SK-N-SH treated with all-trans-retinoic acid at 6 μM for 48 hours (cell line): ENCODE results near the gene SF3B3.
A peak's percentile ranks its signal among the peaks of the same experiment; 100 is the strongest.

Experiments used
- ATAC-seq: fragments of 200-7000 bp; cut with Tn5 transposase; 3 replicates; pipeline ENCODE4 v1.9.1; 2020; ENCODE audit warnings: mild to moderate bottlenecking, moderate library complexity
- ARNTL ChIP-seq: fragments of 450-650 bp; formaldehyde crosslinking; IDR thresholded peaks from 2 replicates; pipeline ENCODE4 v1.5.0; 2020; ENCODE audit warnings: low read depth, mild to moderate bottlenecking, moderate library complexity, borderline replicate concordance
- BACH2 ChIP-seq: fragments of 250-450 bp; sonication (Bioruptor Pico); IDR thresholded peaks from 2 replicates; pipeline ENCODE4 v1.9.0; 2021; ENCODE audit warnings: mild to moderate bottlenecking, borderline replicate concordance
- CSDC2 ChIP-seq: fragments of 250-450 bp; sonication (Bioruptor Pico); IDR thresholded peaks from 2 replicates; pipeline ENCODE4 v1.5.0; 2020; ENCODE audit warnings: mild to moderate bottlenecking, moderate library complexity
- ESRRG ChIP-seq: fragments of 250-450 bp; sonication (Bioruptor Pico); IDR thresholded peaks from 2 replicates; pipeline ENCODE4 v1.6.1; 2021; ENCODE audit warnings: mild to moderate bottlenecking
- GLIS3 ChIP-seq: fragments of 250-450 bp; sonication (Bioruptor Pico); IDR thresholded peaks from 2 replicates; pipeline ENCODE4 v1.5.0; 2020; ENCODE audit warnings: mild to moderate bottlenecking, moderate library complexity
- ISL1 ChIP-seq: fragments of 250-450 bp; sonication (Bioruptor Pico); IDR thresholded peaks from 2 replicates; pipeline ENCODE4 v2.1.2; 2022; ENCODE audit warnings: mild to moderate bottlenecking, moderate library complexity
- OSR1 ChIP-seq: fragments of 250-450 bp; sonication (Bioruptor Pico); IDR thresholded peaks from 2 replicates; pipeline ENCODE4 v1.8.0; 2022; ENCODE audit warnings: moderate library complexity, mild to moderate bottlenecking, inconsistent platforms
- PPARA ChIP-seq: fragments of 250-450 bp; sonication (Bioruptor Pico); IDR thresholded peaks from 2 replicates; pipeline ENCODE4 v1.5.0; 2020; ENCODE audit warnings: mild to moderate bottlenecking, borderline replicate concordance
- RARB ChIP-seq: fragments of 250-450 bp; sonication (Bioruptor Pico); IDR thresholded peaks from 2 replicates; pipeline ENCODE4 v1.8.0; 2021; ENCODE audit warnings: mild to moderate bottlenecking, moderate library complexity
- SNAI2 ChIP-seq: fragments of 250-450 bp; sonication (Bioruptor Pico); IDR thresholded peaks from 2 replicates; pipeline ENCODE4 v1.5.0; 2020; ENCODE audit warnings: mild to moderate bottlenecking, moderate library complexity
- TCF4 ChIP-seq: fragments of 250-450 bp; sonication (Bioruptor Pico); IDR thresholded peaks from 2 replicates; pipeline ENCODE4 v1.8.0; 2021; ENCODE audit warnings: mild to moderate bottlenecking, moderate library complexity, borderline replicate concordance
- TOX ChIP-seq: fragments of 250-450 bp; sonication (Bioruptor Pico); IDR thresholded peaks from 2 replicates; pipeline ENCODE4 v1.8.0; 2021; ENCODE audit warnings: mild to moderate bottlenecking, moderate library complexity, borderline replicate concordance
- ZC3H10 ChIP-seq: fragments of 250-450 bp; sonication (Bioruptor Pico); IDR thresholded peaks from 2 replicates; pipeline ENCODE4 v1.5.1; 2021; ENCODE audit warnings: mild to moderate bottlenecking, moderate library complexity
- ZFP3 ChIP-seq: fragments of 250-450 bp; sonication (Bioruptor Pico); IDR thresholded peaks from 2 replicates; pipeline ENCODE4 v1.5.0; 2020; ENCODE audit warnings: mild to moderate bottlenecking, moderate library complexity
- ZFP30 ChIP-seq: fragments of 450-650 bp; formaldehyde crosslinking; IDR thresholded peaks from 2 replicates; pipeline ENCODE4 v1.5.0; 2022; ENCODE audit warnings: mild to moderate bottlenecking, moderate library complexity
- ZNF565 ChIP-seq: fragments of 450-650 bp; formaldehyde crosslinking; conservative IDR thresholded peaks from 2 replicates; pipeline ENCODE4 v1.5.0; 2020; ENCODE audit warnings: low read depth, mild to moderate bottlenecking, moderate library complexity
- ZNF70 ChIP-seq: fragments of 450-650 bp; formaldehyde crosslinking; IDR thresholded peaks from 2 replicates; pipeline ENCODE4 v1.5.0; 2020; ENCODE audit warnings: mild to moderate bottlenecking, moderate library complexity
- ZNF8 ChIP-seq: fragments of 450-650 bp; formaldehyde crosslinking; IDR thresholded peaks from 2 replicates; pipeline ENCODE4 v1.5.0; 2020; ENCODE audit warnings: mild to moderate bottlenecking, moderate library complexity
- TF ChIP-seq, protein P1 (sequence below): fragments of 250-450 bp; sonication (Bioruptor Pico); IDR thresholded peaks from 2 replicates; pipeline ENCODE4 v1.8.0; 2021; ENCODE audit warnings: low read depth, mild to moderate bottlenecking, moderate library complexity, borderline replicate concordance
- TF ChIP-seq, protein P2 (sequence below): fragments of 250-450 bp; sonication (Bioruptor Pico); IDR thresholded peaks from 2 replicates; pipeline ENCODE4 v1.5.0; 2020; ENCODE audit warnings: mild to moderate bottlenecking, moderate library complexity
- TF ChIP-seq, protein P3 (sequence below): fragments of 250-450 bp; sonication (Bioruptor Pico); IDR thresholded peaks from 2 replicates; pipeline ENCODE4 v1.8.0; 2020; ENCODE audit warnings: mild to moderate bottlenecking, moderate library complexity, borderline replicate concordance
- TF ChIP-seq, protein P4 (sequence below): fragments of 250-450 bp; sonication (Bioruptor Pico); IDR thresholded peaks from 2 replicates; pipeline ENCODE4 v1.5.1; 2020; ENCODE audit warnings: low read depth, mild to moderate bottlenecking, moderate library complexity
- TF ChIP-seq, protein P5 (sequence below): fragments of 250-450 bp; sonication (Bioruptor Pico); IDR thresholded peaks from 2 replicates; pipeline ENCODE4 v1.5.1; 2021; ENCODE audit warnings: mild to moderate bottlenecking, moderate library complexity

Gene SF3B3

DNA sequence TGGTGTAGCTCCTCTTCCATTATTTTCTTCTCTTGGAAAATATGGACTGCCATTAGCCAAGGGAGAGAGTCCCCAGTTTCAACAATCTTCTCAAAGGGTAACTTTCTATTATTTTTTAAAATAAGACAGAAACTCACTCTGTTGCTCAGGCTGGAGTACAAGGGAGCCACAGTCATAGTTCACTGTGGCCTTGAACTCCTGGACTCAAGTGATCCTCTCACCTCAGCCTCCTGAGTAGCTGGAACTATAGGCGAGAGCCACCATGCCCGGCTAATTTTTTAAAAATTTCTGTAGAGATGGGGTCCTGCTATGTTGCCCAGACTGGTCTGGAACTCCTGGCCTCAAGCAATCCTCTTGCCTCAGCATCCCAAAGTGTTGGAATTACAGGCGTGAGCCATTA is 13.4 kb upstream of the SF3B3 start:
- TF ChIP-seq GLIS3 (CRISPR knock-in tag) (no peak), ZC3H10 (CRISPR knock-in tag) (no peak), RARB (no peak), ZFP3 (CRISPR knock-in tag) (no peak), TOX (CRISPR knock-in tag) (no peak), ZNF565 (CRISPR knock-in tag) (no peak), ZNF70 (no peak), SNAI2 (no peak), ESRRG (CRISPR knock-in tag) (no peak), TCF4 (CRISPR knock-in tag) (no peak), ZNF8 (CRISPR knock-in tag) (no peak), BACH2 (no peak), ARNTL (CRISPR knock-in tag) (no peak), CSDC2 (no peak), ISL1 (no peak)
- TF ChIP-seq, protein P1, sequence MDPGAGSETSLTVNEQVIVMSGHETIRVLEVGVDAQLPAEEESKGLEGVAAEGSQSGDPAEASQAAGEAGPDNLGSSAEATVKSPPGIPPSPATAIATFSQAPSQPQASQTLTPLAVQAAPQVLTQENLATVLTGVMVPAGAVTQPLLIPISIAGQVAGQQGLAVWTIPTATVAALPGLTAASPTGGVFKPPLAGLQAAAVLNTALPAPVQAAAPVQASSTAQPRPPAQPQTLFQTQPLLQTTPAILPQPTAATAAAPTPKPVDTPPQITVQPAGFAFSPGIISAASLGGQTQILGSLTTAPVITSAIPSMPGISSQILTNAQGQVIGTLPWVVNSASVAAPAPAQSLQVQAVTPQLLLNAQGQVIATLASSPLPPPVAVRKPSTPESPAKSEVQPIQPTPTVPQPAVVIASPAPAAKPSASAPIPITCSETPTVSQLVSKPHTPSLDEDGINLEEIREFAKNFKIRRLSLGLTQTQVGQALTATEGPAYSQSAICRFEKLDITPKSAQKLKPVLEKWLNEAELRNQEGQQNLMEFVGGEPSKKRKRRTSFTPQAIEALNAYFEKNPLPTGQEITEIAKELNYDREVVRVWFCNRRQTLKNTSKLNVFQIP (CRISPR knock-in tag), result no peak
- TF ChIP-seq, protein P2, sequence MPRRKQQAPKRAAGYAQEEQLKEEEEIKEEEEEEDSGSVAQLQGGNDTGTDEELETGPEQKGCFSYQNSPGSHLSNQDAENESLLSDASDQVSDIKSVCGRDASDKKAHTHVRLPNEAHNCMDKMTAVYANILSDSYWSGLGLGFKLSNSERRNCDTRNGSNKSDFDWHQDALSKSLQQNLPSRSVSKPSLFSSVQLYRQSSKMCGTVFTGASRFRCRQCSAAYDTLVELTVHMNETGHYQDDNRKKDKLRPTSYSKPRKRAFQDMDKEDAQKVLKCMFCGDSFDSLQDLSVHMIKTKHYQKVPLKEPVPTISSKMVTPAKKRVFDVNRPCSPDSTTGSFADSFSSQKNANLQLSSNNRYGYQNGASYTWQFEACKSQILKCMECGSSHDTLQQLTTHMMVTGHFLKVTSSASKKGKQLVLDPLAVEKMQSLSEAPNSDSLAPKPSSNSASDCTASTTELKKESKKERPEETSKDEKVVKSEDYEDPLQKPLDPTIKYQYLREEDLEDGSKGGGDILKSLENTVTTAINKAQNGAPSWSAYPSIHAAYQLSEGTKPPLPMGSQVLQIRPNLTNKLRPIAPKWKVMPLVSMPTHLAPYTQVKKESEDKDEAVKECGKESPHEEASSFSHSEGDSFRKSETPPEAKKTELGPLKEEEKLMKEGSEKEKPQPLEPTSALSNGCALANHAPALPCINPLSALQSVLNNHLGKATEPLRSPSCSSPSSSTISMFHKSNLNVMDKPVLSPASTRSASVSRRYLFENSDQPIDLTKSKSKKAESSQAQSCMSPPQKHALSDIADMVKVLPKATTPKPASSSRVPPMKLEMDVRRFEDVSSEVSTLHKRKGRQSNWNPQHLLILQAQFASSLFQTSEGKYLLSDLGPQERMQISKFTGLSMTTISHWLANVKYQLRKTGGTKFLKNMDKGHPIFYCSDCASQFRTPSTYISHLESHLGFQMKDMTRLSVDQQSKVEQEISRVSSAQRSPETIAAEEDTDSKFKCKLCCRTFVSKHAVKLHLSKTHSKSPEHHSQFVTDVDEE, result no peak
- TF ChIP-seq, protein P3, sequence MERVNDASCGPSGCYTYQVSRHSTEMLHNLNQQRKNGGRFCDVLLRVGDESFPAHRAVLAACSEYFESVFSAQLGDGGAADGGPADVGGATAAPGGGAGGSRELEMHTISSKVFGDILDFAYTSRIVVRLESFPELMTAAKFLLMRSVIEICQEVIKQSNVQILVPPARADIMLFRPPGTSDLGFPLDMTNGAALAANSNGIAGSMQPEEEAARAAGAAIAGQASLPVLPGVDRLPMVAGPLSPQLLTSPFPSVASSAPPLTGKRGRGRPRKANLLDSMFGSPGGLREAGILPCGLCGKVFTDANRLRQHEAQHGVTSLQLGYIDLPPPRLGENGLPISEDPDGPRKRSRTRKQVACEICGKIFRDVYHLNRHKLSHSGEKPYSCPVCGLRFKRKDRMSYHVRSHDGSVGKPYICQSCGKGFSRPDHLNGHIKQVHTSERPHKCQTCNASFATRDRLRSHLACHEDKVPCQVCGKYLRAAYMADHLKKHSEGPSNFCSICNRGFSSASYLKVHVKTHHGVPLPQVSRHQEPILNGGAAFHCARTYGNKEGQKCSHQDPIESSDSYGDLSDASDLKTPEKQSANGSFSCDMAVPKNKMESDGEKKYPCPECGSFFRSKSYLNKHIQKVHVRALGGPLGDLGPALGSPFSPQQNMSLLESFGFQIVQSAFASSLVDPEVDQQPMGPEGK (CRISPR knock-in tag), result no peak
- TF ChIP-seq, protein P4, sequence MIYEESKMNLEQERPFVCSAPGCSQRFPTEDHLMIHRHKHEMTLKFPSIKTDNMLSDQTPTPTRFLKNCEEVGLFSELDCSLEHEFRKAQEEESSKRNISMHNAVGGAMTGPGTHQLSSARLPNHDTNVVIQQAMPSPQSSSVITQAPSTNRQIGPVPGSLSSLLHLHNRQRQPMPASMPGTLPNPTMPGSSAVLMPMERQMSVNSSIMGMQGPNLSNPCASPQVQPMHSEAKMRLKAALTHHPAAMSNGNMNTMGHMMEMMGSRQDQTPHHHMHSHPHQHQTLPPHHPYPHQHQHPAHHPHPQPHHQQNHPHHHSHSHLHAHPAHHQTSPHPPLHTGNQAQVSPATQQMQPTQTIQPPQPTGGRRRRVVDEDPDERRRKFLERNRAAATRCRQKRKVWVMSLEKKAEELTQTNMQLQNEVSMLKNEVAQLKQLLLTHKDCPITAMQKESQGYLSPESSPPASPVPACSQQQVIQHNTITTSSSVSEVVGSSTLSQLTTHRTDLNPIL (CRISPR knock-in tag), result no peak
- TF ChIP-seq, all 23 proteins: peak for 0
- no peak for ATAC-seq

DNA sequence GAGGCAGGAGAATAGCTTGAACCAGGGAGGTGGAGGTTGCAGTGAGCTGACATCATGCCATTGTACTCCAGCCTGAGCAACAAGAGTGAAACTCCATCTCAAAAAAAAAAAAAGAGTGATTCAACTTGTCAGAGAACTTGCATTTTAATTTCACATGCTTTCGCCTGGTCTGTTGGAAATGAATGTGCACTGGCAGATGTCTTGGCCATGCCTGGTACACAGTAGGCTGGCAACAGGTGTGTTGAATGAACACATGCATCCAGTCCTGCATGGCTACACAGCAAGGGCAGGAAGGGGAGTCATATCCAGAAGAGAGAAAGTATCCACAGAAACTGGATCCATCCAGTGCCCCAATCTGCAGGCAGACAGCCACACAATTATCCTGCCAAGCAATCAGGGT is 11.8 kb upstream of the SF3B3 start:
- no peak for ATAC-seq
- TF ChIP-seq ZFP30 (CRISPR knock-in tag), result no peak
- no peak for TF ChIP-seq ZC3H10 (CRISPR knock-in tag)
- no peak for TF ChIP-seq ESRRG (CRISPR knock-in tag)
- TF ChIP-seq, protein P5, sequence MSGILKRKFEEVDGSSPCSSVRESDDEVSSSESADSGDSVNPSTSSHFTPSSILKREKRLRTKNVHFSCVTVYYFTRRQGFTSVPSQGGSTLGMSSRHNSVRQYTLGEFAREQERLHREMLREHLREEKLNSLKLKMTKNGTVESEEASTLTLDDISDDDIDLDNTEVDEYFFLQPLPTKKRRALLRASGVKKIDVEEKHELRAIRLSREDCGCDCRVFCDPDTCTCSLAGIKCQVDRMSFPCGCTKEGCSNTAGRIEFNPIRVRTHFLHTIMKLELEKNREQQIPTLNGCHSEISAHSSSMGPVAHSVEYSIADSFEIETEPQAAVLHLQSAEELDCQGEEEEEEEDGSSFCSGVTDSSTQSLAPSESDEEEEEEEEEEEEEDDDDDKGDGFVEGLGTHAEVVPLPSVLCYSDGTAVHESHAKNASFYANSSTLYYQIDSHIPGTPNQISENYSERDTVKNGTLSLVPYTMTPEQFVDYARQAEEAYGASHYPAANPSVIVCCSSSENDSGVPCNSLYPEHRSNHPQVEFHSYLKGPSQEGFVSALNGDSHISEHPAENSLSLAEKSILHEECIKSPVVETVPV, result no peak

DNA sequence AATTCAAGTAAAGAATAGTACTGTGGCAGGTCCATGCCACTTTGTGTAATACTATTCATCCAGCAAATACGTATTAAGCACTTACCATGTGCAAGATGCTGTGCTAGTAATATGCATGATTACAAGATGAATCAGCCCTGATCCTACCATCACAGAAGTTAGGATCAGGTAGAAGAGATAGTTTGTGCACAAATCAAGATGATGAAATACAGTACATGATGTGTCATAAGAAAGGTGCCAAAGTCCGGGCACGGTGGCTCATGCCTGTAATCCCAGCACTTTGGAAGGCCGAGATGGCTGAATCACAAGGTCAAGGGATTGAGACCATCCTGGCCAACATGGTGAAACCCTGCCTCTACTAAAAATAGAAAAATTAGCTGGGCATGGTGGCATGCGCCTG is 11.2 kb upstream of the SF3B3 start:
- TF ChIP-seq, protein P2, result no peak
- TF ChIP-seq ZNF70 (no peak), TOX (CRISPR knock-in tag) (no peak), ZNF8 (CRISPR knock-in tag) (no peak), ZFP3 (CRISPR knock-in tag) (no peak), TCF4 (CRISPR knock-in tag) (no peak), ESRRG (CRISPR knock-in tag) (no peak), GLIS3 (CRISPR knock-in tag) (no peak), PPARA (CRISPR knock-in tag) (no peak), BACH2 (no peak), ZFP30 (CRISPR knock-in tag) (no peak), OSR1 (no peak), ZNF565 (CRISPR knock-in tag) (no peak), ZC3H10 (CRISPR knock-in tag) (no peak)
- TF ChIP-seq, protein P4 (CRISPR knock-in tag), result no peak
- TF ChIP-seq, protein P5, result no peak
- peak; percentile 71 for ATAC-seq
